ENCODE measurements around the gene ALKBH3. TPM values are rescaled to one million over a fixed set of nuclear protein-coding genes. Genes with fewer than 3 reads are reported as not detected.

ALKBH3 gene
- total RNA-seq, 4 donors from 2014 or later, result 17.4 to 38.2 (median 24.6) TPM

DNA sequence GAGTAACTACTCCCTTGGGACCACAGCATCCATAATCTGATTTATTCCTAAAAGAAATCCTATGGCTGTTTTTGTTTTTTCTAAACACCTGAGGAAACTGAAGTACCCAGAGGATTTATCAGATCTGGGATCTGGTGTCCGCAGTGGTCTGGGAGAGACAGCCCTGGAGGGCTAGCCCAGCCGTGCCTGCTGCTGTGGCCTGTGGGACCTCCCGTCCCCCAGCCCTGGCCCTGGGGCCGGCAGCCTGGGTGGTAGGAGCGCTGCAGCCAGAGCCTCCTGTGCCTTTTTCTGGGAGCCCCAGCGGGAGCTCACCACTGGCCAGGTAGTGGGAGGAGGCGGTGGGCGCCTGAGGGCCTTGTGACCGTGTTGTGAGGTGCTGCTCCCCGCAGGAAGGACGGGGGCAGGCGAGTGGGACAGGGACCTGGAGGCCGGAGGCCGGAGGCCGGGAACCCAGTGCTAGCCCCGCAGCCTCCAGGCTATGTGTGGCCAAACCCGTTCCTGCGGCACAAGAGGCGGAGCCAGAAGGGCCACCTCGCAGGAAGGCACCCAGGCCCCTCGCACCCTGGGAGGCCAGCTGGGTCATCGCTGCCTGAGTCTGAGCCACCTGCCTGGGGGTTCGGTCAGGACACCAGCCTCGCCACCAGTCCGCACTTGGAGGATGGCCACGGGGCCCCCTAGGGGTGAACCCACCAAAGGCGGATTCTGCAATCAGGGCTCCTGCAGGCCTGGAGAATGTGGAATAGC, 43.7 kb downstream of the ALKBH3 start:
- 94% methylated on average over 13 of the region's 27 CpGs for WGBS

DNA sequence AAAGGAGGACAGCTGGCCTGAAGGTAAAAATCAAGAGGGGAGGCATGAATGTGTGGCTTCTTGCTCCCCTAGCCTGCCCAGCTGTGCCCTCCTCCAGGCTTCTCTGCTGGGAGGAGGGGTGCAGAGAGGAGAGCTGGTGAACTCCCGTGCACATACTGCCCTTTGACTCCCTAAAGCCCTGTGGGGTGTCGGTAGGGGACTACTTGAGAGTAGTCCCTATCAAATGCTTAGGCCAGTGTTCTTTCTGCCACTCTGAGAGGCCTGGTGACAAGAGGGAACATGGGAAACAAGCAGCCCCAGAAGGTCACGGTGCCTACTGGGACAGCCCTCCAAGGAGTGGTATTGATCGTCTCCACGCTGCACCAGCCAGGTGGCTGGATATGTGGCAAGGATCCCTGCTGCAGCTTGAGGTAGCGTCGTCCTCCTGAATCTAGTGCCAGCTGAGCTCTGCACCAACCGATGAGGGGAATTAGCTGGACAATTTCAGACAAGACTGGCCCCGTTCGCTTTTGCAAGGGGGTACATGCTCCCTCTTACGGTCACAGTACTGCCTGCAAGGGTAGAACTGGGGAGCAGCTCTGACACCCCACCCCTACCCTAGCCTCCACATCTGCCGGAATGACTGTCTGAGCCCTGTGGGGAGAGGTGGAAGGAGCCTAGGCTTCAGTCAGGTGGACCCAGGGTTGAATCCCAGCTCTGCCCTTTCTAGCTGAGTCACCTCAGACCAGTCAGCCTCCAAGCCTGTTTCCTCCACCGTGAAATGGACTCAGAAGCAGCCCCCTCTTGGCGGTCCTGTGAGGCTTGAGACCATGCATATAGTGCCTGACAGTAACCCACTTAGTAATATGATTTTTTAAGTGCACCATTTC, 44.7 kb downstream of the ALKBH3 start:
- peaks cover 41 to 68% (median 66%) of the 10 kb centered on the region in 4 donors for H3K4me1 ChIP-seq
- H3K4me3 ChIP-seq, result no peak overlapping the region
- no peak for DNase-seq (ENCODE audit: extremely low spot score)
- no peaks in the 10 kb centered on the region for H3K27me3 ChIP-seq
- intact Hi-C loops (cut with DNase I), result no loop called here
- no peak for TF ChIP-seq EP300 (IDR thresholded peaks at IDR 0.05)
- TF ChIP-seq POLR2AphosphoS5 (IDR thresholded peaks at IDR 0.05), result no peak
- no peak for TF ChIP-seq POLR2A (IDR thresholded peaks at IDR 0.05; ENCODE audit: low read depth)
- TF ChIP-seq, protein P1, sequence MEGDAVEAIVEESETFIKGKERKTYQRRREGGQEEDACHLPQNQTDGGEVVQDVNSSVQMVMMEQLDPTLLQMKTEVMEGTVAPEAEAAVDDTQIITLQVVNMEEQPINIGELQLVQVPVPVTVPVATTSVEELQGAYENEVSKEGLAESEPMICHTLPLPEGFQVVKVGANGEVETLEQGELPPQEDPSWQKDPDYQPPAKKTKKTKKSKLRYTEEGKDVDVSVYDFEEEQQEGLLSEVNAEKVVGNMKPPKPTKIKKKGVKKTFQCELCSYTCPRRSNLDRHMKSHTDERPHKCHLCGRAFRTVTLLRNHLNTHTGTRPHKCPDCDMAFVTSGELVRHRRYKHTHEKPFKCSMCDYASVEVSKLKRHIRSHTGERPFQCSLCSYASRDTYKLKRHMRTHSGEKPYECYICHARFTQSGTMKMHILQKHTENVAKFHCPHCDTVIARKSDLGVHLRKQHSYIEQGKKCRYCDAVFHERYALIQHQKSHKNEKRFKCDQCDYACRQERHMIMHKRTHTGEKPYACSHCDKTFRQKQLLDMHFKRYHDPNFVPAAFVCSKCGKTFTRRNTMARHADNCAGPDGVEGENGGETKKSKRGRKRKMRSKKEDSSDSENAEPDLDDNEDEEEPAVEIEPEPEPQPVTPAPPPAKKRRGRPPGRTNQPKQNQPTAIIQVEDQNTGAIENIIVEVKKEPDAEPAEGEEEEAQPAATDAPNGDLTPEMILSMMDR (IDR thresholded peaks at IDR 0.05), result no peak
- H3K9me3 ChIP-seq, result no peaks in the 10 kb centered on the region
- WGBS, result 77% methylated on average over 8 of the region's 14 CpGs
- H3K36me3 ChIP-seq, result peaks cover 0 to 19% (median 8%) of the 10 kb centered on the region in 4 donors
- H3K27ac ChIP-seq (replicated peaks in 1 of 4), result peak overlapping the region; percentile 81 to 90 (median 87)

More for the DNA sequence above, 43.7 kb downstream of the ALKBH3 start:
- no peaks in the 10 kb centered on the region for H3K27me3 ChIP-seq
- H3K4me1 ChIP-seq, result peaks cover 49 to 76% (median 75%) of the 10 kb centered on the region in 4 donors
- H3K4me3 ChIP-seq, result no peak overlapping the region
- intact Hi-C loops (cut with DNase I), result no loop called here
- H3K27ac ChIP-seq (replicated peaks in 1 of 4), result peak overlapping the region; percentile 81 to 90 (median 87)
- H3K36me3 ChIP-seq, result peaks cover 0 to 30% (median 17%) of the 10 kb centered on the region in 4 donors
- H3K9me3 ChIP-seq, result no peaks in the 10 kb centered on the region
- TF ChIP-seq EP300 (IDR thresholded peaks at IDR 0.05) (no peak), POLR2A (IDR thresholded peaks at IDR 0.05; ENCODE audit: low read depth) (no peak), POLR2AphosphoS5 (IDR thresholded peaks at IDR 0.05) (no peak)
- TF ChIP-seq, protein P1 (IDR thresholded peaks at IDR 0.05), result peak in 1 of 3 experiments; percentile 5
- no peak for DNase-seq (ENCODE audit: extremely low spot score)

DNA sequence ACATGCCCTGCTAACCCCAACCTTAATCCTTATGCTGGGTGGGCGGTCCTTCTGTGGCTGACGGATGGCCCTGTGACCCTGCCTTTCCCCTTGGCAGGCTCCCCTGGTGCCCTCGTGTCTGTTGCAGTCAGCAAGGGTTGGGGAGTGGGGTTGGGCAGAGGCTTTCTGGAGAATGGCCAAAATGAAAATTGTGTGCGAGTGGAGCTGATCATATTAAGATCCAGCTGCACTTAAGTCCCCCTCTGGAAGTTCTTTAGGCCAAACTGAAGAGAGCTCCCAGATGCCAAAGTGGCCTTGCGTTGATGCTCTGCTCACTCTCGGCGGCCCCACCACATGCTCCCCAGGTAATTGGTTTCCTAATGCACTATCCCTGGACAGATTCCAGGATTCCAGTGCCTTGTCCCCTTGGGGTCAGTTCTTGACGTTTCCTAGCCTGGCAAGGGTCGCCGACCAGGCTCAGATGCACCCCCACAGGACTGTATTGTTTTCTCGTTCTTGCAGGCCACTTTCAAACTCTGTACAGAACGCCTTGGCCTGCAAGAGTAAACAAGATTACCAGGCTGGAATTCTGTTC, 45.4 kb downstream of the ALKBH3 start:
- 58% methylated on average over 11 of the region's 12 CpGs for WGBS
- Histone ChIP-seq H3K9me3 (no peaks in the 10 kb centered on the region), H3K36me3 (peaks cover 0 to 12% (median 4%) of the 10 kb centered on the region in 4 donors), H3K4me3 (no peak overlapping the region), H3K27me3 (no peaks in the 10 kb centered on the region), H3K4me1 (peaks cover 40 to 63% (median 59%) of the 10 kb centered on the region in 4 donors), H3K27ac (replicated peaks in 1 of 4) (peak overlapping the region; percentile 5 to 90 (median 70))
- DNase-seq (ENCODE audit: extremely low spot score), result no peak
- intact Hi-C loops (cut with DNase I), result no loop called here
- TF ChIP-seq, protein P1 (IDR thresholded peaks at IDR 0.05), result no peak
- TF ChIP-seq POLR2AphosphoS5 (IDR thresholded peaks at IDR 0.05) (peak in 1 of 2 donors; percentile 4), EP300 (IDR thresholded peaks at IDR 0.05) (no peak)

DNA sequence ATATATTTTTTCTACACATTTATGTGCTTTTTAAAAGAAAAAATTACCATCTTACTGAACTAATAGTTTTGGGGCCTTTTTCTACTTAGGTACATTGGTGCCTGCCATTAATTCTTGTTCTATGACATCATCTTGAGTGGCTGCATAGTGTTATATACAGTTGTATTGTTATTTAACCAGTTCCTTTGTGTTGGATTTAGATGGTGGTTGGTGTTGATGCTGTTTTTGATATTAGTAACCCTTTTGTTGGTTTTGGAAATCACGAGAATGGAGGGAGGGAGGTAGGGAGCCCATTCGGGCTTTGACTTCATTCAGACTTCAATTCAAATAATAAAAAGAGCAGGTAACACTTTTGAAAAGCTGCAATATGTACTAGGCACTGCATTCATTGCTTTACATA, 46.4 kb downstream of the ALKBH3 start:
- 94% methylated on average over 2 of the region's 2 CpGs for WGBS
- TF ChIP-seq POLR2AphosphoS5 (IDR thresholded peaks at IDR 0.05) (no peak), EP300 (IDR thresholded peaks at IDR 0.05) (no peak), POLR2A (IDR thresholded peaks at IDR 0.05; ENCODE audit: low read depth) (no peak)
- TF ChIP-seq, protein P1 (IDR thresholded peaks at IDR 0.05), result no peak
- Histone ChIP-seq H3K27ac (replicated peaks in 1 of 4) (peak overlapping the region in 2 of 4 donors; percentile 2 to 87), H3K4me1 (peaks cover 32 to 61% (median 48%) of the 10 kb centered on the region in 4 donors), H3K27me3 (no peaks in the 10 kb centered on the region), H3K4me3 (no peak overlapping the region), H3K36me3 (peaks cover 0 to 6% (median 0%) of the 10 kb centered on the region in 4 donors), H3K9me3 (no peaks in the 10 kb centered on the region)
- intact Hi-C loops (cut with DNase I), result no loop called here
- DNase-seq (ENCODE audit: extremely low spot score), result no peak

All from esophagus muscularis mucosa (tissue), 4 donors.